Measurements from ENCODE around the gene SLC39A11. TPM values are rescaled to one million over a fixed set of nuclear protein-coding genes. Genes with fewer than 3 reads are reported as not detected.

SLC39A11 gene
- total and polyA plus RNA-seq, 2 of the 13 experiments (the other 11 are each of a cell fraction or from before 2014, with no cell fraction given) = 17.2 to 31.5 TPM

DNA sequence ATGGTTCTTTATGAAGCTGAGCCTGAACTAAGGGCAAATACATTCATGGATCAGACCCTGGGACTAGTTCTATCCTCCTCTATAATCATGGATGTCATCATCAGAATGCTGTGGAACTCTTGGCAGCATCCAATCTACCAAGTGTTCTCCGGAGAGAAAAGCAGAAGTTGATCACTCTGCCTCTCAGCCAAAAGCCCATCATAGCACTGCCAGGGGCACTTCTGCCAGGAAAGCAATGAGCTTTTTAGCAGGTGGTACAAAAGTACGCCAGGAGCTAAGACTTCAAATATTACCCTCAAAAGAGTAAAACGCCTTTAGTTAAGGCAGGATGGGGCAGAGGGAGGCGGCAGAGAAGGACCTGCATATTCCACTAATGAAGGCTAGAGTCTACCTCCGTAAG is 279.0 kb downstream of the SLC39A11 start:
- no peaks in the 10 kb centered on the region for H3K9me3 ChIP-seq (ENCODE audit: low read length)
- POLR2A ChIA-PET = no interaction called here
- H3K36me3 ChIP-seq (replicated peaks in 1 of 2; ENCODE audit: control insufficient read depth in 1 of 2, insufficient read depth in 2 of 2, low read length in 2 of 2) = peaks cover 0 to 3% of the 10 kb centered on the region in 2 experiments; a peak in 1 of 5 replicates
- no peak overlapping the region for H3K4me3 ChIP-seq (replicated peaks in 1 of 3; ENCODE audit: insufficient read depth in 1 of 3, low read depth in 2 of 3, low read length in 3 of 3)
- intact Hi-C loops (cut with micrococcal nuclease; ENCODE audit: unreplicated experiment) = no loop called here
- DNase-seq (ENCODE audit: low spot score) (no peak), FAIRE-seq (no peak), ATAC-seq (no peak)
- H3K9ac ChIP-seq (ENCODE audit: insufficient read depth, low read depth, low read length) = no peak overlapping the region
- H3K4me1 ChIP-seq (ENCODE audit: insufficient read depth, low read length) = no peaks in the 10 kb centered on the region
- in situ Hi-C loops (cut with HindIII; ENCODE audit: extremely low pct_ligation_motif_present, low pct_unique_long_range_greater_than_20kb) = no loop called here
- CTCF ChIA-PET (ENCODE audit: low intra/inter-chr PET ratio, low total read pairs) = no interaction called here
- BruUV-seq (replicated peaks) = no TSS peak
- no peak overlapping the region for H2AFZ ChIP-seq (ENCODE audit: low read length)
- no peaks in the 10 kb centered on the region for H3K27me3 ChIP-seq (ENCODE audit: control insufficient read depth in 1 of 2, insufficient read depth in 2 of 2, low read length in 2 of 2)
- WGBS (ENCODE audit: low lambda C conversion rate) = 91% methylated on average over 5 of the region's 5 CpGs
- H3K4me2 ChIP-seq (ENCODE audit: low read depth, low read length) = no peak overlapping the region
- H3K27ac ChIP-seq (ENCODE audit: extremely low read length, insufficient read depth, low read length) = no peak overlapping the region
- H4K20me1 ChIP-seq (ENCODE audit: insufficient read depth, low read length) = no peaks in the 10 kb centered on the region
- H3K79me2 ChIP-seq (ENCODE audit: insufficient read depth, low read length) = no peaks in the 10 kb centered on the region
- no peak for TF ChIP-seq TARDBP (CRISPR knock-in tag; IDR thresholded peaks at IDR 0.05)
- no peak for TF ChIP-seq KMT2B (CRISPR knock-in tag; IDR thresholded peaks at IDR 0.05)
- TF ChIP-seq, protein P1, sequence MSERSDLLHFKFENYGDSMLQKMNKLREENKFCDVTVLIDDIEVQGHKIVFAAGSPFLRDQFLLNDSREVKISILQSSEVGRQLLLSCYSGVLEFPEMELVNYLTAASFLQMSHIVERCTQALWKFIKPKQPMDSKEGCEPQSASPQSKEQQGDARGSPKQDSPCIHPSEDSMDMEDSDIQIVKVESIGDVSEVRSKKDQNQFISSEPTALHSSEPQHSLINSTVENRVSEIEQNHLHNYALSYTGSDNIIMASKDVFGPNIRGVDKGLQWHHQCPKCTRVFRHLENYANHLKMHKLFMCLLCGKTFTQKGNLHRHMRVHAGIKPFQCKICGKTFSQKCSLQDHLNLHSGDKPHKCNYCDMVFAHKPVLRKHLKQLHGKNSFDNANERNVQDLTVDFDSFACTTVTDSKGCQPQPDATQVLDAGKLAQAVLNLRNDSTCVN (CRISPR knock-in tag; IDR thresholded peaks at IDR 0.05; ENCODE audit: borderline replicate concordance) = no peak
- TF ChIP-seq HNRNPH1 (optimal IDR thresholded peaks at IDR 0.05; ENCODE audit: low read depth, low read length) = no peak
- TF ChIP-seq, protein P2, sequence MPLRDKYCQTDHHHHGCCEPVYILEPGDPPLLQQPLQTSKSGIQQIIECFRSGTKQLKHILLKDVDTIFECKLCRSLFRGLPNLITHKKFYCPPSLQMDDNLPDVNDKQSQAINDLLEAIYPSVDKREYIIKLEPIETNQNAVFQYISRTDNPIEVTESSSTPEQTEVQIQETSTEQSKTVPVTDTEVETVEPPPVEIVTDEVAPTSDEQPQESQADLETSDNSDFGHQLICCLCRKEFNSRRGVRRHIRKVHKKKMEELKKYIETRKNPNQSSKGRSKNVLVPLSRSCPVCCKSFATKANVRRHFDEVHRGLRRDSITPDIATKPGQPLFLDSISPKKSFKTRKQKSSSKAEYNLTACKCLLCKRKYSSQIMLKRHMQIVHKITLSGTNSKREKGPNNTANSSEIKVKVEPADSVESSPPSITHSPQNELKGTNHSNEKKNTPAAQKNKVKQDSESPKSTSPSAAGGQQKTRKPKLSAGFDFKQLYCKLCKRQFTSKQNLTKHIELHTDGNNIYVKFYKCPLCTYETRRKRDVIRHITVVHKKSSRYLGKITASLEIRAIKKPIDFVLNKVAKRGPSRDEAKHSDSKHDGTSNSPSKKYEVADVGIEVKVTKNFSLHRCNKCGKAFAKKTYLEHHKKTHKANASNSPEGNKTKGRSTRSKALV (CRISPR knock-in tag; IDR thresholded peaks at IDR 0.05) = no peak
- TF ChIP-seq, protein P3, sequence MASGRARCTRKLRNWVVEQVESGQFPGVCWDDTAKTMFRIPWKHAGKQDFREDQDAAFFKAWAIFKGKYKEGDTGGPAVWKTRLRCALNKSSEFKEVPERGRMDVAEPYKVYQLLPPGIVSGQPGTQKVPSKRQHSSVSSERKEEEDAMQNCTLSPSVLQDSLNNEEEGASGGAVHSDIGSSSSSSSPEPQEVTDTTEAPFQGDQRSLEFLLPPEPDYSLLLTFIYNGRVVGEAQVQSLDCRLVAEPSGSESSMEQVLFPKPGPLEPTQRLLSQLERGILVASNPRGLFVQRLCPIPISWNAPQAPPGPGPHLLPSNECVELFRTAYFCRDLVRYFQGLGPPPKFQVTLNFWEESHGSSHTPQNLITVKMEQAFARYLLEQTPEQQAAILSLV (CRISPR knock-in tag; IDR thresholded peaks at IDR 0.05; ENCODE audit: borderline replicate concordance) = no peak
- TF ChIP-seq, protein P4, sequence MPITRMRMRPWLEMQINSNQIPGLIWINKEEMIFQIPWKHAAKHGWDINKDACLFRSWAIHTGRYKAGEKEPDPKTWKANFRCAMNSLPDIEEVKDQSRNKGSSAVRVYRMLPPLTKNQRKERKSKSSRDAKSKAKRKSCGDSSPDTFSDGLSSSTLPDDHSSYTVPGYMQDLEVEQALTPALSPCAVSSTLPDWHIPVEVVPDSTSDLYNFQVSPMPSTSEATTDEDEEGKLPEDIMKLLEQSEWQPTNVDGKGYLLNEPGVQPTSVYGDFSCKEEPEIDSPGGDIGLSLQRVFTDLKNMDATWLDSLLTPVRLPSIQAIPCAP (CRISPR knock-in tag; IDR thresholded peaks at IDR 0.05; ENCODE audit: low read depth) = no peak
- no peak for TF ChIP-seq ZBTB21 (CRISPR knock-in tag; IDR thresholded peaks at IDR 0.05)
- TF ChIP-seq MIER2 (CRISPR knock-in tag; IDR thresholded peaks at IDR 0.05) = no peak
- TF ChIP-seq ATF7 (IDR thresholded peaks at IDR 0.05) = no peak
- TF ChIP-seq ATF7 (CRISPR knock-in tag; IDR thresholded peaks at IDR 0.05) = no peak
- no peak for TF ChIP-seq ZNF790 (CRISPR knock-in tag; IDR thresholded peaks at IDR 0.05; ENCODE audit: borderline replicate concordance)
- TF ChIP-seq, protein P5, sequence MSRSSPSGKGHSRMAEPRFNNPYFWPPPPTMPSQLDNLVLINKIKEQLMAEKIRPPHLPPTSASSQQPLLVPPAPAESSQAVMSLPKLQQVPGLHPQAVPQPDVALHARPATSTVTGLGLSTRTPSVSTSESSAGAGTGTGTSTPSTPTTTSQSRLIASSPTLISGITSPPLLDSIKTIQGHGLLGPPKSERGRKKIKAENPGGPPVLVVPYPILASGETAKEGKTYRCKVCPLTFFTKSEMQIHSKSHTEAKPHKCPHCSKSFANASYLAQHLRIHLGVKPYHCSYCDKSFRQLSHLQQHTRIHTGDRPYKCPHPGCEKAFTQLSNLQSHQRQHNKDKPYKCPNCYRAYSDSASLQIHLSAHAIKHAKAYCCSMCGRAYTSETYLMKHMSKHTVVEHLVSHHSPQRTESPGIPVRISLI (CRISPR knock-in tag; IDR thresholded peaks at IDR 0.05; ENCODE audit: borderline replicate concordance) = no peak
- TF ChIP-seq, protein P6, sequence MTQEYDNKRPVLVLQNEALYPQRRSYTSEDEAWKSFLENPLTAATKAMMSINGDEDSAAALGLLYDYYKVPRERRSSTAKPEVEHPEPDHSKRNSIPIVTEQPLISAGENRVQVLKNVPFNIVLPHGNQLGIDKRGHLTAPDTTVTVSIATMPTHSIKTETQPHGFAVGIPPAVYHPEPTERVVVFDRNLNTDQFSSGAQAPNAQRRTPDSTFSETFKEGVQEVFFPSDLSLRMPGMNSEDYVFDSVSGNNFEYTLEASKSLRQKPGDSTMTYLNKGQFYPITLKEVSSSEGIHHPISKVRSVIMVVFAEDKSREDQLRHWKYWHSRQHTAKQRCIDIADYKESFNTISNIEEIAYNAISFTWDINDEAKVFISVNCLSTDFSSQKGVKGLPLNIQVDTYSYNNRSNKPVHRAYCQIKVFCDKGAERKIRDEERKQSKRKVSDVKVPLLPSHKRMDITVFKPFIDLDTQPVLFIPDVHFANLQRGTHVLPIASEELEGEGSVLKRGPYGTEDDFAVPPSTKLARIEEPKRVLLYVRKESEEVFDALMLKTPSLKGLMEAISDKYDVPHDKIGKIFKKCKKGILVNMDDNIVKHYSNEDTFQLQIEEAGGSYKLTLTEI (CRISPR knock-in tag; conservative IDR thresholded peaks at IDR 0.05) = no peak
- TF ChIP-seq, protein P7, sequence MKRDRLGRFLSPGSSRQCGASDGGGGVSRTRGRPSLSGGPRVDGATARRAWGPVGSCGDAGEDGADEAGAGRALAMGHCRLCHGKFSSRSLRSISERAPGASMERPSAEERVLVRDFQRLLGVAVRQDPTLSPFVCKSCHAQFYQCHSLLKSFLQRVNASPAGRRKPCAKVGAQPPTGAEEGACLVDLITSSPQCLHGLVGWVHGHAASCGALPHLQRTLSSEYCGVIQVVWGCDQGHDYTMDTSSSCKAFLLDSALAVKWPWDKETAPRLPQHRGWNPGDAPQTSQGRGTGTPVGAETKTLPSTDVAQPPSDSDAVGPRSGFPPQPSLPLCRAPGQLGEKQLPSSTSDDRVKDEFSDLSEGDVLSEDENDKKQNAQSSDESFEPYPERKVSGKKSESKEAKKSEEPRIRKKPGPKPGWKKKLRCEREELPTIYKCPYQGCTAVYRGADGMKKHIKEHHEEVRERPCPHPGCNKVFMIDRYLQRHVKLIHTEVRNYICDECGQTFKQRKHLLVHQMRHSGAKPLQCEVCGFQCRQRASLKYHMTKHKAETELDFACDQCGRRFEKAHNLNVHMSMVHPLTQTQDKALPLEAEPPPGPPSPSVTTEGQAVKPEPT (CRISPR knock-in tag; IDR thresholded peaks at IDR 0.05; ENCODE audit: low read depth) = no peak

All from HepG2 (cell line).